ENCODE measurements around the gene PTRH2. TPM values are rescaled to one million over a fixed set of nuclear protein-coding genes. Genes with fewer than 3 reads are reported as not detected.

The PTRH2 gene
- total RNA-seq, 5 donors from 2014 or later (not counting 1 experiment from before 2014, with no cell fraction given) = 5.4 to 18.8 (median 15.3) TPM

DNA sequence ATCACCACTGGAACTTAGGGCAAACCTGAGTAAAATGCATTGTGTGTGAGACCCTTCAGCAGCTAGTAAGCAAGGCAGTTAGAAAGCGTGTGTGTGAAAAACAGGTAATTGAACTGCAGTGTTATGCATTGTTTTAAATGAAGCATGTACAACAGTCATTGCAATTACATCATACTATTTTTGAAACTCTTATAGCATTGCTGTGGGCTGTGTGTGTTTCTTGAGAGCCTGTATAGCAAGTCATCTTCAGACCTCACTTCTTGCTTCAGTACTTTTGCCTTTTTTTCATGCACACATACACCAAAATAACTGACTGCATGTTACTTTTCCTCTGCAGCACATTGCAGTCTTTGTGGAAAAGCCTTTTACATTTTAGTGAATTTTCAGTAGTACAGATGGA lies 19.2 kb downstream of the PTRH2 start:
- Histone ChIP-seq H3K27ac (ENCODE audit: low read length) (no peak overlapping the region), H3K36me3 (ENCODE audit: control insufficient read depth in 2 of 2, extremely low read depth in 1 of 2, insufficient read depth in 1 of 2, low read length in 1 of 2) (peaks cover 4 to 76% of the 10 kb centered on the region in 2 donors), H3K4me3 (ENCODE audit: control insufficient read depth in 1 of 2, extremely low read depth in 1 of 2, low read length in 1 of 2) (no peak overlapping the region), H3K27me3 (replicated peaks in 1 of 2; ENCODE audit: control insufficient read depth in 2 of 2, extremely low read depth in 1 of 2, insufficient read depth in 2 of 2, low read length in 1 of 2) (no peaks in the 10 kb centered on the region), H3K9me3 (no peaks in the 10 kb centered on the region), H3K4me1 (ENCODE audit: control insufficient read depth in 1 of 2, extremely low read depth in 1 of 2, insufficient read depth in 2 of 2, low read length in 2 of 2) (no peaks in the 10 kb centered on the region)
- ATAC-seq (replicated peaks in 1 of 4) (no peak), DNase-seq (no peak)
- H3K36me3 Mint-ChIP-seq = peaks cover 42% of the 10 kb centered on the region
- ChIA-PET POLR2A (interaction anchor here in 1 of 2 donors (0.7 kb wide), 1 partner anchor 12 kb away, joined by 11 read pairs; no protein-coding TSS in a partner anchor), CTCF (interaction anchor here (0.5 to 0.9 kb wide), 5 partner anchors 13 to 186 kb away, joined by 3 to 6 read pairs (median 4); no protein-coding TSS in a partner anchor)
- H3K27ac Mint-ChIP-seq = peak overlapping the region; percentile 60 to 66
- H3K4me1 Mint-ChIP-seq = peaks cover 5 to 17% (median 10%) of the 10 kb centered on the region in 3 donors
- H3K9me3 Mint-ChIP-seq = no peaks in the 10 kb centered on the region
- H3K27me3 Mint-ChIP-seq = no peaks in the 10 kb centered on the region
- WGBS (ENCODE audit: insufficient coverage) = no CpG with 5 or more reads among the region's 1 CpG
- H3K4me3 Mint-ChIP-seq = no peak overlapping the region

DNA sequence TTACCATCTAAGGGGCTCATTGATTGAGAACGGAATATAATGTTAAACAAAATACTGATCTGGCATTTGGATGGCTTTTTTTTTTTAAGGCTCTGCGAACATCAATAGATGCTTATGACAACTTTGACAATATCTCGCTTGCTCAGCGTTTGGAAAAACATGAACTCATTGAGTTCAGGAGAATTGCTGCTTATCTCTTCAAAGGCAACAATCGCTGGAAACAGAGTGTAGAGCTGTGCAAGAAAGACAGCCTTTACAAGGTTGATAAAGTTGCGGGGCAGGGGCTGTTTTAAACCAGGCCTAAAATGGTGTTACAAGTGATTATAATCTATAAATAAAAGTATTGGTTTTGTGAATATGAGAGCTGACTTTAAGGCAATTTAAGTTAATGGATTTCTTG lies 22.3 kb downstream of the PTRH2 start:
- Mint-ChIP-seq H3K27ac (no peak overlapping the region), H3K36me3 (peaks cover 43% of the 10 kb centered on the region), H3K9me3 (no peaks in the 10 kb centered on the region), H3K27me3 (no peaks in the 10 kb centered on the region), H3K4me1 (peaks cover 5 to 17% (median 10%) of the 10 kb centered on the region in 3 donors), H3K4me3 (peak overlapping the region in 1 of 3 donors; percentile 11)
- ChIA-PET CTCF (interaction anchor here in 1 of 2 donors (0.7 kb wide), 1 partner anchor 10 kb away, joined by 3 read pairs; no protein-coding TSS in a partner anchor), POLR2A (interaction anchor here in 1 of 2 donors (0.6 kb wide), 1 partner anchor 576 kb away, joined by 3 read pairs; no protein-coding TSS in a partner anchor)
- 100% methylated on average over 4 of the region's 6 CpGs for WGBS (ENCODE audit: insufficient coverage)
- Histone ChIP-seq H3K36me3 (ENCODE audit: control insufficient read depth in 2 of 2, extremely low read depth in 1 of 2, insufficient read depth in 1 of 2, low read length in 1 of 2) (peaks cover 0 to 87% of the 10 kb centered on the region in 2 donors), H3K9me3 (no peaks in the 10 kb centered on the region), H3K4me1 (ENCODE audit: control insufficient read depth in 1 of 2, extremely low read depth in 1 of 2, insufficient read depth in 2 of 2, low read length in 2 of 2) (no peaks in the 10 kb centered on the region), H3K27me3 (replicated peaks in 1 of 2; ENCODE audit: control insufficient read depth in 2 of 2, extremely low read depth in 1 of 2, insufficient read depth in 2 of 2, low read length in 1 of 2) (no peaks in the 10 kb centered on the region), H3K4me3 (ENCODE audit: control insufficient read depth in 1 of 2, extremely low read depth in 1 of 2, low read length in 1 of 2) (no peak overlapping the region), H3K27ac (ENCODE audit: low read length) (no peak overlapping the region)
- ATAC-seq (replicated peaks in 1 of 4) (no peak), DNase-seq (no peak)

DNA sequence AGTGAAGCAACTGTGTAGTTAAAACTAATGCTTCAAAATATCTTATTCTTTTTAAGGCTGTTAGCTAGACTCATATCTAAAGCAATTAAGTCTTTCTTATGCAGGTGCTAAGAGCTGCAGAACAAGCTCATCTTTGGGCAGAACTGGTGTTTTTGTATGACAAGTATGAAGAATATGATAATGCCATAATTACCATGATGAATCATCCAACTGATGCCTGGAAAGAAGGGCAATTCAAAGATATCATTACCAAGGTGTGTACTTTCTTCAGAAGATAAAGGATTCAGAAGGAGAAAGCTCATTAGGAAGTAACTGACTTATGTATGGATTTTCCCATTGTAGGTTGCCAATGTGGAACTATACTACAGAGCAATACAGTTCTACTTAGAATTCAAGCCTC lies 23.9 kb downstream of the PTRH2 start:
- no peaks in the 10 kb centered on the region for H3K4me1 ChIP-seq (ENCODE audit: control insufficient read depth in 1 of 2, extremely low read depth in 1 of 2, insufficient read depth in 2 of 2, low read length in 2 of 2)
- no peak overlapping the region for H3K27ac ChIP-seq (ENCODE audit: low read length)
- no peaks in the 10 kb centered on the region for H3K9me3 ChIP-seq
- Mint-ChIP-seq H3K27me3 (no peaks in the 10 kb centered on the region), H3K4me1 (peaks cover 5 to 15% (median 6%) of the 10 kb centered on the region in 3 donors), H3K27ac (no peak overlapping the region), H3K9me3 (no peaks in the 10 kb centered on the region), H3K4me3 (no peak overlapping the region), H3K36me3 (peaks cover 44% of the 10 kb centered on the region)
- no peak for DNase-seq
- ChIA-PET POLR2A (interaction anchor here in 1 of 2 donors (0.5 to 1.5 kb wide), 2 partner anchors 13 to 102 kb away, joined by 3 to 6 read pairs; no protein-coding TSS in a partner anchor), CTCF (interaction anchor here in 1 of 2 donors (0.6 to 1.4 kb wide), 3 partner anchors 14 to 219 kb away, joined by 3 to 10 read pairs (median 7); no protein-coding TSS in a partner anchor)
- no peak overlapping the region for H3K4me3 ChIP-seq (ENCODE audit: control insufficient read depth in 1 of 2, extremely low read depth in 1 of 2, low read length in 1 of 2)
- no peaks in the 10 kb centered on the region for H3K27me3 ChIP-seq (replicated peaks in 1 of 2; ENCODE audit: control insufficient read depth in 2 of 2, extremely low read depth in 1 of 2, insufficient read depth in 2 of 2, low read length in 1 of 2)
- no peak for ATAC-seq (replicated peaks in 1 of 4)
- H3K36me3 ChIP-seq (ENCODE audit: control insufficient read depth in 2 of 2, extremely low read depth in 1 of 2, insufficient read depth in 1 of 2, low read length in 1 of 2) = peaks cover 0 to 91% of the 10 kb centered on the region in 2 donors

DNA sequence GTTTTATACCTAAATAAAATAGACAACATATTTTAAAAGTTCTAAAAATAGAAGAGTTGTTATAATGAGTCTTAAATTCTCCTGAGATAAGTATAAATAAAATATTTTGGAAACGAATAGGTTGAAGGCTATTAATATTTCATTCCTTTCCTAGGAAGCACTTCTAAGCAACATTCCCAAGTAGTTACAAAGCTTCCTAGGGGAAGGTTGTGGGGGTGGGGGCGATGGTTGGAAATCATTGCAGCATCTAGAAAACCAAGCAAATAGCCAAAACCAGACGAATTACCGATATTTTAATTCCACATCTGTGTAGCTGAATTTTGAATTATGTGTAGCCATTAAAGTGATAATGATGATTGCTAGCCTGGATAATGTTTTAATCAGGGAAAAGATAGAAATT lies 26.9 kb downstream of the PTRH2 start:
- Histone ChIP-seq H3K4me1 (ENCODE audit: control insufficient read depth in 1 of 2, extremely low read depth in 1 of 2, insufficient read depth in 2 of 2, low read length in 2 of 2) (no peaks in the 10 kb centered on the region), H3K4me3 (ENCODE audit: control insufficient read depth in 1 of 2, extremely low read depth in 1 of 2, low read length in 1 of 2) (no peak overlapping the region), H3K27me3 (replicated peaks in 1 of 2; ENCODE audit: control insufficient read depth in 2 of 2, extremely low read depth in 1 of 2, insufficient read depth in 2 of 2, low read length in 1 of 2) (no peaks in the 10 kb centered on the region), H3K36me3 (ENCODE audit: control insufficient read depth in 2 of 2, extremely low read depth in 1 of 2, insufficient read depth in 1 of 2, low read length in 1 of 2) (peaks cover 0 to 91% of the 10 kb centered on the region in 2 donors), H3K9me3 (no peaks in the 10 kb centered on the region), H3K27ac (ENCODE audit: low read length) (no peak overlapping the region)
- no peak for ATAC-seq (replicated peaks in 1 of 4)
- no peak overlapping the region for H3K27ac Mint-ChIP-seq
- H3K4me1 Mint-ChIP-seq = no peaks in the 10 kb centered on the region
- no CpG with 5 or more reads among the region's 4 CpGs for WGBS (ENCODE audit: insufficient coverage)
- ChIA-PET POLR2A (no interaction called here), CTCF (interaction anchor here in 1 of 2 donors (0.6 kb wide), 2 partner anchors 18 to 21 kb away, joined by 3 to 4 read pairs; no protein-coding TSS in a partner anchor)
- no peaks in the 10 kb centered on the region for H3K27me3 Mint-ChIP-seq
- H3K36me3 Mint-ChIP-seq = peaks cover 55% of the 10 kb centered on the region
- H3K4me3 Mint-ChIP-seq = no peak overlapping the region
- DNase-seq = no peak
- no peaks in the 10 kb centered on the region for H3K9me3 Mint-ChIP-seq

DNA sequence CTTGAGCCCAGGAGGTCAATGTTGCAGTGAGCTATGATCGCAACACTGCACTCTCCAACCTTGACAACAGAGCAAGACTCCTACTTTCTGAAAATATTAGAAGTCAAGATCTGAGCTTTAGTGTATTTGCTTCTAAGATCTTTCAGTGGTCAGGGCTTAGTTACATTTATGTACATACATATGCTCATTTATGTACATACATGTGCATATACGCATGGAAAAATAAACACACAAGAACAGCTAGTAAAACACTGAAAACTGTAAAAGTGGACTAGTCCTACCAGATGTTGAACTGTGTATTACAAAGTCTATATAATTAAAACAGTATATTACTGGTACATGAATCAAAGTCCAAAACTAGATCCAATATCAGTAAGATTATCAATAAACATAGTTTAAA lies 28.3 kb downstream of the PTRH2 start:
- POLR2A ChIA-PET = interaction anchor here in 1 of 2 donors (0.6 kb wide), 1 partner anchor 9 kb away, joined by 3 read pairs; no protein-coding TSS in a partner anchor
- CTCF ChIA-PET = interaction anchor here in 1 of 2 donors (0.6 kb wide), 1 partner anchor 51 kb away, joined by 5 read pairs; no protein-coding TSS in a partner anchor

DNA sequence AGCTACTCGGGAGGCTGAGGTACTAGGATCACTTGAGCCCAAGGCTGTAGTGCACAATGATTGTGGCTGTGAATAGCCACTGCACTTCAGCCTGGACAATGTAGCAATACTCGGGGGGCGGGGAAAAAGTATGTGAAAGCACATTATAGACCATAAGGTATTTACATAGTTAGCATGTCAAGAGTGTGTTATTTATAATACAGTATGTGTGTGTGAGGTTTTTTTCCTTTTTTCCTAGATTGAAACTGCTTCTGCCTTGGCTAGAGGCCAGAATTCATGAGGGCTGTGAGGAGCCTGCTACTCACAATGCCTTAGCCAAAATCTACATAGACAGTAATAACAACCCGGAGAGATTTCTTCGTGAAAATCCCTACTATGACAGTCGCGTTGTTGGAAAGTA lies 30.5 kb downstream of the PTRH2 start:
- Histone ChIP-seq H3K27me3 (replicated peaks in 1 of 2; ENCODE audit: control insufficient read depth in 2 of 2, extremely low read depth in 1 of 2, insufficient read depth in 2 of 2, low read length in 1 of 2) (no peaks in the 10 kb centered on the region), H3K9me3 (no peaks in the 10 kb centered on the region), H3K27ac (ENCODE audit: low read length) (no peak overlapping the region), H3K4me3 (ENCODE audit: control insufficient read depth in 1 of 2, extremely low read depth in 1 of 2, low read length in 1 of 2) (no peak overlapping the region), H3K36me3 (ENCODE audit: control insufficient read depth in 2 of 2, extremely low read depth in 1 of 2, insufficient read depth in 1 of 2, low read length in 1 of 2) (peaks cover 0 to 80% of the 10 kb centered on the region in 2 donors), H3K4me1 (ENCODE audit: control insufficient read depth in 1 of 2, extremely low read depth in 1 of 2, insufficient read depth in 2 of 2, low read length in 2 of 2) (no peaks in the 10 kb centered on the region)
- Mint-ChIP-seq H3K27me3 (no peaks in the 10 kb centered on the region), H3K4me1 (peaks cover 0 to 2% (median 1%) of the 10 kb centered on the region in 3 donors), H3K36me3 (peaks cover 39% of the 10 kb centered on the region), H3K9me3 (no peaks in the 10 kb centered on the region), H3K27ac (no peak overlapping the region), H3K4me3 (no peak overlapping the region)
- POLR2A ChIA-PET = interaction anchor here in 1 of 2 donors (0.5 kb wide), 1 partner anchor 11 kb away, joined by 11 read pairs; no protein-coding TSS in a partner anchor
- CTCF ChIA-PET = interaction anchor here in 1 of 2 donors (0.6 kb wide), 1 partner anchor 1989 kb away, joined by 3 read pairs; no protein-coding TSS in a partner anchor
- no peak for ATAC-seq (replicated peaks in 1 of 4)
- no peak for DNase-seq
- WGBS (ENCODE audit: insufficient coverage) = 100% methylated on average over 3 of the region's 7 CpGs

More for the DNA sequence above, 28.3 kb downstream of the PTRH2 start:
- H3K27ac ChIP-seq (ENCODE audit: low read length) = no peak overlapping the region
- no peaks in the 10 kb centered on the region for H3K9me3 ChIP-seq
- ATAC-seq (replicated peaks in 1 of 4) = no peak
- peaks cover 48% of the 10 kb centered on the region for H3K36me3 Mint-ChIP-seq
- H3K9me3 Mint-ChIP-seq = no peaks in the 10 kb centered on the region
- peaks cover 0 to 91% of the 10 kb centered on the region in 2 donors for H3K36me3 ChIP-seq (ENCODE audit: control insufficient read depth in 2 of 2, extremely low read depth in 1 of 2, insufficient read depth in 1 of 2, low read length in 1 of 2)
- H3K4me3 ChIP-seq (ENCODE audit: control insufficient read depth in 1 of 2, extremely low read depth in 1 of 2, low read length in 1 of 2) = no peak overlapping the region
- no peak overlapping the region for H3K4me3 Mint-ChIP-seq
- WGBS (ENCODE audit: insufficient coverage) = no CpG with 5 or more reads among the region's 2 CpGs
- H3K27ac Mint-ChIP-seq = peak overlapping the region in 1 of 2 donors; percentile 52
- H3K4me1 Mint-ChIP-seq = no peaks in the 10 kb centered on the region
- no peaks in the 10 kb centered on the region for H3K27me3 Mint-ChIP-seq
- no peak for DNase-seq
- no peaks in the 10 kb centered on the region for H3K4me1 ChIP-seq (ENCODE audit: control insufficient read depth in 1 of 2, extremely low read depth in 1 of 2, insufficient read depth in 2 of 2, low read length in 2 of 2)
- no peaks in the 10 kb centered on the region for H3K27me3 ChIP-seq (replicated peaks in 1 of 2; ENCODE audit: control insufficient read depth in 2 of 2, extremely low read depth in 1 of 2, insufficient read depth in 2 of 2, low read length in 1 of 2)

Data from T-cell (primary cell).